ENCODE data around the gene MACO1.

MACO1 gene

DNA sequence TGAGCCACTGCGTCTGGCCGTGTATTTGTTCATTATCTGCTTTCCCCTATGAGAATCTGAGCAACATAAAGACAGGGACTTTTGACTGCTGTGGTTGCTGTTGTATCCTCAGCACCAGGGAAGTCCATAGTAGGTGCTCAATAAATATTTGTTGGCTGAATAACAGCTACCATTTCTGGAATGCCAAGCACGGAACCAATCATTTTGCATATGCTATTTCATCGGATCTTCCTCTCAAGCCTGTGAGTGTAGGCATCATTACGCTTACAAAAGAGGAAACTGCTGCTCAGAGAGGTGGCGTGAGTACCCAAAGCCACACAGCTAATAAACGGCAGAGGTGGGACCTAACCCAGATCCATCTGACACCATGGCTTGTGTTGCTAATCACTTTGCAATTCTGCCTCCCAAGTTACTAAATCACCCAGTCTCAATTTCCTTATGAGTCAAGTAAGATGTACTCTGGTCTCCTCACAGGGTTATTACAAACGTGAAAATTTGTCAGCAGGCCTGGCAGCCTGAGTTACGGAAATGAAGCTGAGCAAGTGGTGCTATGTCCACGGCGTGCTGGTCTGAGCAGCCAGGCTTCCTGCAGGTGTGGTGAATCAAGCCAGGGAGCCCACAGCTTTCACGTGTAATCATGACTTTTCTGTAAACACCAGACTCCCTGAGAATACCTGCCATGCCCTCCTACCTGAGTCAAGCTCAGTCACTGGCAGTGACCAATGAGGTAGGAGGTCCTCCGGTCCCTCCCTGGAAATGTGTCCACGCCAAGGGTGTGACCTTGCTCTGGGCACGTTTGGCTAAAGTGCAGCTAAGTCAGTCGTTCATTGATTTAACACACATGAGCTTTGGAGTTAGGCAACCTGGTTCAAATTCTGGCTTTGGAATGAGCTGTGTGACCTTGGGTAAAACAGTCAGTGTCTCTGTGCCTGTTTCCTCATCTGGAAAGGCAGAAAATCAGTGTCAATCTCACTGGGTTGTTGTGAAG is 5.3 kb upstream of the MACO1 start (continued):
- TF ChIP-seq ARNTL (CRISPR knock-in tag; IDR thresholded peaks at IDR 0.05; ENCODE audit: borderline replicate concordance, low read depth) = no peak
- no peak for TF ChIP-seq BACH2 (CRISPR knock-in tag; IDR thresholded peaks at IDR 0.05; ENCODE audit: borderline replicate concordance)
- no peak for TF ChIP-seq ESRRG (CRISPR knock-in tag; IDR thresholded peaks at IDR 0.05)
- TF ChIP-seq CSDC2 (CRISPR knock-in tag; IDR thresholded peaks at IDR 0.05) = no peak
- no peak for TF ChIP-seq ZNF8 (CRISPR knock-in tag; IDR thresholded peaks at IDR 0.05)
- TF ChIP-seq TCF4 (CRISPR knock-in tag; IDR thresholded peaks at IDR 0.05; ENCODE audit: borderline replicate concordance) = no peak
- TF ChIP-seq ZFP3 (CRISPR knock-in tag; IDR thresholded peaks at IDR 0.05) = no peak

DNA sequence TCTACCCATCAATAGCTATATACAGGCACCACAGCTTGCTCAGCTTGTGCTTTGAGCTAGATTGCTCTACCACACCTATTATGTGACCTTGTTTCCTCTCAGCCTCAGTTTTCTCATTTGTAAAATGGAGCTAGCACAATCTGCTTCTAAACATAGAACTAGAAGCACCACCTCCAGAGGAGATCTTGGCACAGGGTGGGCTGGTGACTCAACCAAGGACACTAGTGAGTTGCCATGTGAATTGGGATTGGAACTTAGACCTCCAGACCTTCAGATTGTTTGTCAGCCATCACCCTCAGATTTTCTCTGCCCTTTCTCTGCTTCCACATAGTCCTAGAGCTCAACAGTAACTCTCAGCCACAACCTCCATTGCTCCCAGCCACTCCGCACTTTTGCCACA is 3.0 kb upstream of the MACO1 start:
- TF ChIP-seq TOX (CRISPR knock-in tag; IDR thresholded peaks at IDR 0.05; ENCODE audit: borderline replicate concordance) (no peak), SNAI2 (CRISPR knock-in tag; IDR thresholded peaks at IDR 0.05) (no peak), ZC3H10 (CRISPR knock-in tag; IDR thresholded peaks at IDR 0.05) (no peak), PPARA (CRISPR knock-in tag; IDR thresholded peaks at IDR 0.05; ENCODE audit: borderline replicate concordance) (no peak), ESRRG (CRISPR knock-in tag; IDR thresholded peaks at IDR 0.05) (no peak)
- TF ChIP-seq, protein P1, sequence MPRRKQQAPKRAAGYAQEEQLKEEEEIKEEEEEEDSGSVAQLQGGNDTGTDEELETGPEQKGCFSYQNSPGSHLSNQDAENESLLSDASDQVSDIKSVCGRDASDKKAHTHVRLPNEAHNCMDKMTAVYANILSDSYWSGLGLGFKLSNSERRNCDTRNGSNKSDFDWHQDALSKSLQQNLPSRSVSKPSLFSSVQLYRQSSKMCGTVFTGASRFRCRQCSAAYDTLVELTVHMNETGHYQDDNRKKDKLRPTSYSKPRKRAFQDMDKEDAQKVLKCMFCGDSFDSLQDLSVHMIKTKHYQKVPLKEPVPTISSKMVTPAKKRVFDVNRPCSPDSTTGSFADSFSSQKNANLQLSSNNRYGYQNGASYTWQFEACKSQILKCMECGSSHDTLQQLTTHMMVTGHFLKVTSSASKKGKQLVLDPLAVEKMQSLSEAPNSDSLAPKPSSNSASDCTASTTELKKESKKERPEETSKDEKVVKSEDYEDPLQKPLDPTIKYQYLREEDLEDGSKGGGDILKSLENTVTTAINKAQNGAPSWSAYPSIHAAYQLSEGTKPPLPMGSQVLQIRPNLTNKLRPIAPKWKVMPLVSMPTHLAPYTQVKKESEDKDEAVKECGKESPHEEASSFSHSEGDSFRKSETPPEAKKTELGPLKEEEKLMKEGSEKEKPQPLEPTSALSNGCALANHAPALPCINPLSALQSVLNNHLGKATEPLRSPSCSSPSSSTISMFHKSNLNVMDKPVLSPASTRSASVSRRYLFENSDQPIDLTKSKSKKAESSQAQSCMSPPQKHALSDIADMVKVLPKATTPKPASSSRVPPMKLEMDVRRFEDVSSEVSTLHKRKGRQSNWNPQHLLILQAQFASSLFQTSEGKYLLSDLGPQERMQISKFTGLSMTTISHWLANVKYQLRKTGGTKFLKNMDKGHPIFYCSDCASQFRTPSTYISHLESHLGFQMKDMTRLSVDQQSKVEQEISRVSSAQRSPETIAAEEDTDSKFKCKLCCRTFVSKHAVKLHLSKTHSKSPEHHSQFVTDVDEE (CRISPR knock-in tag; IDR thresholded peaks at IDR 0.05) = no peak
- TF ChIP-seq, protein P2, sequence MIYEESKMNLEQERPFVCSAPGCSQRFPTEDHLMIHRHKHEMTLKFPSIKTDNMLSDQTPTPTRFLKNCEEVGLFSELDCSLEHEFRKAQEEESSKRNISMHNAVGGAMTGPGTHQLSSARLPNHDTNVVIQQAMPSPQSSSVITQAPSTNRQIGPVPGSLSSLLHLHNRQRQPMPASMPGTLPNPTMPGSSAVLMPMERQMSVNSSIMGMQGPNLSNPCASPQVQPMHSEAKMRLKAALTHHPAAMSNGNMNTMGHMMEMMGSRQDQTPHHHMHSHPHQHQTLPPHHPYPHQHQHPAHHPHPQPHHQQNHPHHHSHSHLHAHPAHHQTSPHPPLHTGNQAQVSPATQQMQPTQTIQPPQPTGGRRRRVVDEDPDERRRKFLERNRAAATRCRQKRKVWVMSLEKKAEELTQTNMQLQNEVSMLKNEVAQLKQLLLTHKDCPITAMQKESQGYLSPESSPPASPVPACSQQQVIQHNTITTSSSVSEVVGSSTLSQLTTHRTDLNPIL (CRISPR knock-in tag; IDR thresholded peaks at IDR 0.05; ENCODE audit: low read depth) = no peak
- TF ChIP-seq, protein P3, sequence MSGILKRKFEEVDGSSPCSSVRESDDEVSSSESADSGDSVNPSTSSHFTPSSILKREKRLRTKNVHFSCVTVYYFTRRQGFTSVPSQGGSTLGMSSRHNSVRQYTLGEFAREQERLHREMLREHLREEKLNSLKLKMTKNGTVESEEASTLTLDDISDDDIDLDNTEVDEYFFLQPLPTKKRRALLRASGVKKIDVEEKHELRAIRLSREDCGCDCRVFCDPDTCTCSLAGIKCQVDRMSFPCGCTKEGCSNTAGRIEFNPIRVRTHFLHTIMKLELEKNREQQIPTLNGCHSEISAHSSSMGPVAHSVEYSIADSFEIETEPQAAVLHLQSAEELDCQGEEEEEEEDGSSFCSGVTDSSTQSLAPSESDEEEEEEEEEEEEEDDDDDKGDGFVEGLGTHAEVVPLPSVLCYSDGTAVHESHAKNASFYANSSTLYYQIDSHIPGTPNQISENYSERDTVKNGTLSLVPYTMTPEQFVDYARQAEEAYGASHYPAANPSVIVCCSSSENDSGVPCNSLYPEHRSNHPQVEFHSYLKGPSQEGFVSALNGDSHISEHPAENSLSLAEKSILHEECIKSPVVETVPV (CRISPR knock-in tag; IDR thresholded peaks at IDR 0.05) = no peak
- no peak for ATAC-seq

DNA sequence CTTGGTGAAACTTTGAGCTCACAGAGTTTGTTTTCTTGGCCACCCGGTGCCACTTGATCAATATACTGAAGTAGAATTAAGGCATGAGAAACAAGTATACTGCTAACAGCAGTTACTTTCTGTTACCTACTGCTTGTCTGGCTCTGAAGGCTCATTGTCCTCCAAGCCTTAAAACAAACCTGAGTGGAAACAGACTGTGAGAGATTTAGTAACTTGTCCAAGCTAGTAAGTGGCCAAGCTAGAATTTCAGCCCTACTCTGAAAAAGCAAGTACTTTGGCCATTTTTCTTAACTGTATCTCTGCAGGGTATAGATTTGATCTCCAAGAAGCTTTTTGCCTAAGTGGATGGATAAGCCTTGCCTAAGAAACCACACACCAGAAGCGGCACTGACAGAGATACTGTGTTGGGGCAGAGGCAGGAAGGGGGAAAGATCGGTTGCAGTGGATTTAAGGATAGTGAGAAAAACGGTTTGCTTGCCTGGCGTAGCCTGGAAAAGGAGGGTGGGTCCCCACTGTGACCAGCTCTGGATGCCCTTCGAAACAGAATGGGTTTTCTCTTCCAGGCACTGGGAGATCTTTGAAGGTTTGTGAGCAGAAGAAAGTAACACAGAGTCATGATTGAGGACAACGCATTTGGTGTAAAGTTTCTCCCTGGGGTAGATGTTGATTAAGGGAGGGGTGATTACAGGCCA is 2.1 kb upstream of the MACO1 start:
- TF ChIP-seq TOX (CRISPR knock-in tag; IDR thresholded peaks at IDR 0.05; ENCODE audit: borderline replicate concordance) = no peak
- TF ChIP-seq CSDC2 (CRISPR knock-in tag; IDR thresholded peaks at IDR 0.05) = no peak
- TF ChIP-seq OSR1 (CRISPR knock-in tag; IDR thresholded peaks at IDR 0.05) = no peak
- TF ChIP-seq ZNF565 (CRISPR knock-in tag; conservative IDR thresholded peaks at IDR 0.05; ENCODE audit: low read depth) = no peak
- TF ChIP-seq BACH2 (CRISPR knock-in tag; IDR thresholded peaks at IDR 0.05; ENCODE audit: borderline replicate concordance) = no peak
- no peak for ATAC-seq

DNA sequence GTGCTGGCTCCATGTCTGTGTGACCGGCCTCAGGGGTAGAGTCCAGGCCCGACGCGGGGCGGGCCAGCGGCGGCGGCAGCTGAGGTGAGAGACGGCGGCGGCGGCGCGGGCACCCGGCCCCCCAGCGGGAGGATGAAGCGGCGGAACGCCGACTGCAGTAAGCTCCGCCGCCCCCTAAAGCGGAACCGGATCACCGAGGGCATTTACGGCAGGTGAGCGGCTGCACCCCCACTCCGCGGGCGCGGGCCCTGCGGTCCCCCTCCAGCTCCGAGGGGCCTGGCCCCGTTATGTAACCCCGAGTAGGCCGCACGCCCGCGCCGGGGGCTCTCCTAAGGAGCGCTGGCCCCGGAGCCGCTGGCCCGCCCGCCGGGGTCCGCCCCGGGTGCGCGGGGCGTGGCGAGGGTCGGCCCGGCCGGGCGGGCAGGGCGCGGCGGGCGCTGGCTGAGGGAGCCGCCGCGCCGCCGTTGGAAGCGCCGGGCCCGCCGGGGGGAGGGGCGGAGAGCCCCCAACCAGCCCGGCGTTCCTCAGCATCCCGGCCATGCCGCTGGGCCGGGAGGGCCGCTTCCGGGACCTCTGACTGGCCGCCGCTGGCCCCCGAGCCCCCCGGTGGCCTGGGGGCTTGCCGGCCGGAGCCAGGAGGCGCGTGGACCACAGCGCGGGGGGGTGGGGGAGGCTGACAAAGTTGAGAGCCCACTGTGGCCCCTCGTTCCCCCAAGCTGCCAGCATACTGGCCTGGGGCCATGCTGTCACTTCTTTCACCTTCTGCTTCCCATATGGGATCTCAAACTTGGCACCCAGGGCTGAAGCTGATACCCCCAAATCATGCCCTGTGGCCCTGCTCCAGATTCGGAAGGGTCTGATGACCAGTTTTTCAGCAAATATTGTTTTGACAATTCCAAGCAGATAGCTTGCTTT is 527 bp downstream of the MACO1 start:
- peak; percentile 1; the same call in 2 of the 3 replicates for ATAC-seq
- TF ChIP-seq ISL1 (CRISPR knock-in tag; IDR thresholded peaks at IDR 0.05) (no peak), ZNF565 (CRISPR knock-in tag; conservative IDR thresholded peaks at IDR 0.05; ENCODE audit: low read depth) (no peak), ZC3H10 (CRISPR knock-in tag; IDR thresholded peaks at IDR 0.05) (no peak), ESRRG (CRISPR knock-in tag; IDR thresholded peaks at IDR 0.05) (no peak), TCF4 (CRISPR knock-in tag; IDR thresholded peaks at IDR 0.05; ENCODE audit: borderline replicate concordance) (no peak), RARB (CRISPR knock-in tag; IDR thresholded peaks at IDR 0.05) (no peak), TOX (CRISPR knock-in tag; IDR thresholded peaks at IDR 0.05; ENCODE audit: borderline replicate concordance) (no peak), OSR1 (CRISPR knock-in tag; IDR thresholded peaks at IDR 0.05) (no peak), BACH2 (CRISPR knock-in tag; IDR thresholded peaks at IDR 0.05; ENCODE audit: borderline replicate concordance) (no peak), ZFP30 (CRISPR knock-in tag; IDR thresholded peaks at IDR 0.05) (no peak), ZFP3 (CRISPR knock-in tag; IDR thresholded peaks at IDR 0.05) (no peak), SNAI2 (CRISPR knock-in tag; IDR thresholded peaks at IDR 0.05) (no peak), CSDC2 (CRISPR knock-in tag; IDR thresholded peaks at IDR 0.05) (no peak), ZNF70 (CRISPR knock-in tag; IDR thresholded peaks at IDR 0.05) (no peak)
- TF ChIP-seq, protein P4, sequence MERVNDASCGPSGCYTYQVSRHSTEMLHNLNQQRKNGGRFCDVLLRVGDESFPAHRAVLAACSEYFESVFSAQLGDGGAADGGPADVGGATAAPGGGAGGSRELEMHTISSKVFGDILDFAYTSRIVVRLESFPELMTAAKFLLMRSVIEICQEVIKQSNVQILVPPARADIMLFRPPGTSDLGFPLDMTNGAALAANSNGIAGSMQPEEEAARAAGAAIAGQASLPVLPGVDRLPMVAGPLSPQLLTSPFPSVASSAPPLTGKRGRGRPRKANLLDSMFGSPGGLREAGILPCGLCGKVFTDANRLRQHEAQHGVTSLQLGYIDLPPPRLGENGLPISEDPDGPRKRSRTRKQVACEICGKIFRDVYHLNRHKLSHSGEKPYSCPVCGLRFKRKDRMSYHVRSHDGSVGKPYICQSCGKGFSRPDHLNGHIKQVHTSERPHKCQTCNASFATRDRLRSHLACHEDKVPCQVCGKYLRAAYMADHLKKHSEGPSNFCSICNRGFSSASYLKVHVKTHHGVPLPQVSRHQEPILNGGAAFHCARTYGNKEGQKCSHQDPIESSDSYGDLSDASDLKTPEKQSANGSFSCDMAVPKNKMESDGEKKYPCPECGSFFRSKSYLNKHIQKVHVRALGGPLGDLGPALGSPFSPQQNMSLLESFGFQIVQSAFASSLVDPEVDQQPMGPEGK (CRISPR knock-in tag; IDR thresholded peaks at IDR 0.05; ENCODE audit: borderline replicate concordance) = no peak
- TF ChIP-seq, protein P2 (CRISPR knock-in tag; IDR thresholded peaks at IDR 0.05; ENCODE audit: low read depth) = no peak

Data from SK-N-SH treated with all-trans-retinoic acid at 6 μM for 48 hours (cell line).